ENCODE data around the gene SETBP1.

- TF ChIP-seq POLR2A (IDR thresholded peaks at IDR 0.05; ENCODE audit: borderline replicate concordance, extremely low read depth, insufficient read depth, insufficient read length): no peak
- TF ChIP-seq CTCF (IDR thresholded peaks at IDR 0.05 in 2 of 3, conservative IDR thresholded peaks at IDR 0.05 in 1 of 3; ENCODE audit: borderline replicate concordance in 1 of 3, insufficient read depth in 1 of 3, low read depth in 2 of 3, low read length in 2 of 3): no peak
- no peak for TF ChIP-seq CEBPB (IDR thresholded peaks at IDR 0.05; ENCODE audit: low read depth)
- no peak for TF ChIP-seq RAD21 (IDR thresholded peaks at IDR 0.05; ENCODE audit: low read depth)
- TF ChIP-seq TCF7L2 (IDR thresholded peaks at IDR 0.05; ENCODE audit: borderline replicate concordance, extremely low read depth, insufficient read depth, insufficient read length): no peak
- TF ChIP-seq ZFX (IDR thresholded peaks at IDR 0.05): no peak
- TF ChIP-seq CBX3 (IDR thresholded peaks at IDR 0.05; ENCODE audit: low read depth): no peak
- TF ChIP-seq EZH2phosphoT487 (IDR thresholded peaks at IDR 0.05; ENCODE audit: borderline replicate concordance): no peak
- no peak for TF ChIP-seq SIN3A (IDR thresholded peaks at IDR 0.05; ENCODE audit: low read depth)
- TF ChIP-seq SP1 (IDR thresholded peaks at IDR 0.05; ENCODE audit: low read depth): no peak
These were observed 280.8 kb downstream of the SETBP1 start for GRCh38 chr18:44961288-44961995.
